Tibial nerve (tissue), 4 donors: Measurements from ENCODE around the gene CHADL.

Experiments
- CTCF ChIP-seq, 5 experiments: fragments of 200-600 bp in 3 of 5; fragments of 450-650 bp in 2 of 5; sonication (generic) in 3 of 5; IDR thresholded peaks; one replicate each; pipeline ENCODE4 v1.5.1; 2016 to 2019; ENCODE audit warnings: antibody characterized with exemption in 5 of 5, mild to moderate bottlenecking in 3 of 5, moderate library complexity in 2 of 5
- EP300 ChIP-seq, 2 donors: sonication (generic); formaldehyde crosslinking; IDR thresholded peaks; one replicate each; pipeline ENCODE4 v1.6.1; 2017; ENCODE audit warnings: antibody characterized with exemption in 2 of 2, mild to moderate bottlenecking in 1 of 2
- POLR2A ChIP-seq, 2 donors: fragments of 450-650 bp; IDR thresholded peaks; one replicate each; pipeline ENCODE4 v1.6.1; 2017; ENCODE audit warnings: antibody characterized with exemption in 2 of 2, mild to moderate bottlenecking in 2 of 2, moderate library complexity in 2 of 2

- TF ChIP-seq CTCF (IDR thresholded peaks at IDR 0.05): no peak
- no peak for TF ChIP-seq POLR2A (IDR thresholded peaks at IDR 0.05)
- TF ChIP-seq EP300 (IDR thresholded peaks at IDR 0.05): no peak
These were observed 8.7 kb upstream of the CHADL start for GRCh38 chr22:41249442-41249841.
